Medulla oblongata (tissue), 1 donor: ENCODE results near the gene SLC35G3.
A peak's percentile ranks its signal among the peaks of the same experiment; 100 is the strongest.
"Not testable (repeated sequence)": the region's sequence is repeated elsewhere in the genome, so short reads cannot be mapped to it uniquely, and the experiment has no call there.

Experiments
- DNase-seq: peaks from one replicate; pipeline ENCODE4 v3.0.0-alpha.2; 2015; ENCODE audit errors: extremely low spot score

The SLC35G3 gene

GRCh38 chr17:35194001-35194400 lies at the start of gene SLC35G3:
SLC35G3 (minus strand) TSS chr17:35194393; CDS start chr17:35194307, 86 bp downstream.
- DNase-seq: not testable (repeated sequence)

DNA sequence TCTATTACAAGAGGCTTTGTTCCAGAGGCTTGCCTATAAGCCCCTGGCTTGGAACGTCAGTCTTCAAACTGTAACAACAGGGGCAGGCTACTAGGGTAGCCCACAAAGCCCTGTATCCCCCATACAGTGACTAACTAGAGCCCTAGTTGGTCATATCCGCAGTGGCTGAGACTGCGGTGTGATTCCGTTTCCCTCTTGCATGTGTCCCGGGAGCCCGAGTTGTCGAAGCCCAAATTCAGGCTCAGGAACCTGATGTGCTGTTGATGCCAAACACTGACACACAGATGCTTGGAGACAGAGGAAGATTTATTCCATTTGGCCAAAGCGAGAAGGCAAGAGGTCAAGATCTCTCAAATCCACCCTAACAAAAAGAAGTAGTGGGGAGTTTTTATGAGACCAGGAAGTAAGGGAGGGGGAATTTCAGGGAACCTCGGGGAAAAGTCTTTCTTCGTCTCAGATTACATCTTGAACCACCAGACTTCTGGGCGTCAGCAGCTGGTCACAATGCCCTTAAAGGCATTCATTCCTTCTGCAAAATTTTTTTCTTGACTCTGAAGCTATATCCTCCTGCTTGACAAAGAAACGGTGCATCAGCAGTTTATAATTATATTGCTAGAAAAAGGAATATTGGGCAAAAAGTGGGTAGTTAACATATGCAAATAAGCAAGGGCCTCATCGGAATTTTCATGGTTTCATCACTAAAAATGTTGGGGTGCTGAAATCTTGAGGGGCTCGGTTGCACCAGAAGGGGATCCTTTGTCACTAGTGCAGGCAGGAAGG lies 49.6 kb upstream of the SLC35G3 start:
- DNase-seq: peak; percentile 60

GRCh38 chr17:35242805-35243560 lies 48.8 kb upstream of the SLC35G3 start, which contains the start of gene SLFN5:
SLFN5 (plus strand) TSS chr17:35243072; CDS start chr17:35258691, 15,619 bp downstream.
- DNase-seq: peak; percentile 95

- peak; percentile 24 for DNase-seq
Measured at GRCh38 chr17:35242158-35242804, 48.1 kb upstream of the SLC35G3 start.

- no peak for DNase-seq
Measured at GRCh38 chr17:35241520-35241919, 47.3 kb upstream of the SLC35G3 start.

DNA sequence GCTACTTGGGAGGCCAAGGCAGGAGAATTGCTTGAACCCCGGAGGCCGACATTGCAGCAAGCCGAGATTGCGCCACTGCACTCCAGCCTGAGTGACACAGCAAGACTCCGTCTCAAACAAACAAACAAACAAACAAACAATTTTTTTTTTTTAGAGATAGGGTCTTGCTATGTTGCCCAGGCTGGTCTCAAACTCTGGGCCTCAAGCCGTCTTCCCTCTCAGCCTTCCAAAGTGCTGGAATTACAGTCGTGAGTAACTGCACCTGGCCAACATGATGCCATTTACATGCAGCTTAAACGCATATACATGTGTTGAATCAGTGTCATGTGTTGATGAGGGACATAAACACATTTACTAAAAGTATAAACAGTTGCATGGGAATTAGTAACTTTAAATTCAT lies 46.7 kb upstream of the SLC35G3 start:
- DNase-seq: no peak

GRCh38 chr17:35239823-35240222 lies 45.6 kb upstream of the SLC35G3 start:
- DNase-seq: no peak

DNA sequence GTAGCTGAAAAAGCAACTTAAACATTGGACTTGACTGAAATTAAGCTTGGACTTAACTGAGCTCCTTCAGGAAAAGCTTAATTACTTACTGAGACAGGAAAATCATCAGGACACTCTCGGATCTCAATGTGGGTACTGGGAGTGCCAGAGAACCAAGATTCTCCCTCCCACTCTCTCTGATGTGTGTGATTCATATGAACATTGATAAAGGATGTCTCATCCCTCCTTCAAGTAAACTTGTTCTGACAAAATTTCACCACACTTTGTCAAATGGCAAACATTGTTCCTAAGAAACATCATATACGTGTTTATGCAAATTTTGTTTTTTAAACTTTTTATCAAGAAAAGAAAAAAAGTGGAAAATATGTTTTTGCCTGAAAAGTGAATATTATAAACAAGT lies 44.6 kb upstream of the SLC35G3 start:
- no peak for DNase-seq

DNA sequence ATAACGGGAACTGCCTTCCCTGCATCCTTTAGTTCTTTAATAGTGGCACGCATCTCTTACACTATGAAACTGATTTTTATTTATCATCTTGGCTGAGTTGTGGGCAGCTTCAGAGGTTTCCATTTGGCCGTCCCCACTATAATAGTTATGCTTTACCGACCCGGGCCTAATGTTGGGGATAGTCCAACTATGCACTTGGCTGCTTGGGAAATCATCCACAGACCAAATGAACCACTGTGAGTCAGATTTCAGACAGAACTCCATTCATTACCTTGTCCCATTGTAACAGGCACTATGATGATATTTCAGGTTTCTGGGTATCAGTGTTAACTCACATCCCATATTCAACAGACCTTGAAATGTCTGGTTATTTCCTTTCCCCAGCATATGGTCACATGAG lies 42.6 kb upstream of the SLC35G3 start:
- no peak for DNase-seq

GRCh38 chr17:35235917-35236316 lies 41.7 kb upstream of the SLC35G3 start:
- no peak for DNase-seq

- DNase-seq: no peak
Measured at GRCh38 chr17:35235289-35235688, 41.1 kb upstream of the SLC35G3 start.

GRCh38 chr17:35234315-35234714 lies 40.1 kb upstream of the SLC35G3 start:
- DNase-seq: not testable (repeated sequence)

- DNase-seq: no peak
Measured at GRCh38 chr17:35229638-35230037, 35.4 kb upstream of the SLC35G3 start.

- no peak for DNase-seq
Measured at GRCh38 chr17:35227546-35227945, 33.4 kb upstream of the SLC35G3 start.

- no peak for DNase-seq
Measured at GRCh38 chr17:35224436-35224835, 30.2 kb upstream of the SLC35G3 start.

- DNase-seq: no peak
Measured at GRCh38 chr17:35222452-35222851, 28.3 kb upstream of the SLC35G3 start.

DNA sequence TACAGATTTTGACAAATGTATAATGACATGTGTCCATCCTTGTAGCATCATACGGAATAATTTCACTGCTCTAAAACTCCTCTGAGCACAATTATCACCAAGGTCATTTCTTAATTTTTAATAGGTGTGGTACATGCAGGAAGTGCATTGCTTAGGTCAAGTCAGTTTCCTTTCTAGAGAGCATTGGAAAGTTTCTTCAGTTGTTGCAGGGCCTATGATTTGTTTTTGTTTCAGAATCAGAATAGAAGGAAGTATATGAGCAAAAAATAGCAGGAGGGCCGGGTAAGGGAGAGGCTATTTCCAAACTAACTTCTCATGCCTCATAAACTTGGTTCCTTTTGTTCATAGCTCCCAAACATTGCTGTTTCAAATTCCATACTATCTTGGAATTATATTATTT lies 24.7 kb upstream of the SLC35G3 start:
- peak; percentile 9 for DNase-seq

DNA sequence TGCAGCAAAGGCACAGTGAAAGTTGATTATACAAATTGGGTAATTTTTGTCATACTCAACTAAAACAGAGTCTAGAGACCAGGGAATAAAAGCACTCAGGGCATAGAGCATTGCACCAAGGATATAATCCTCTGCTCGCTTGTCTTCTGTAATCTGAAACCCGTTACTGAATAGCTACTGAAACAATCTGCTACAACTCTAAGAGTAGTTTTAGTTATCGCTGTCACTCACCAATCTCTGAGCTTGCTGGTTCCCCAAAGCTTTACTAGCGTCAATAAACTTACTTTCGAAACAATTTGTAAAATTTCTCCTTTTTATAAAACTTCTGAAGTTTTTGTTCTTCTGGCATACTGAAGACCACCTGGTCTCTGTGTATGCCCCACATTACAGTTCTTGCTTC lies 22.9 kb upstream of the SLC35G3 start:
- DNase-seq: no peak

DNA sequence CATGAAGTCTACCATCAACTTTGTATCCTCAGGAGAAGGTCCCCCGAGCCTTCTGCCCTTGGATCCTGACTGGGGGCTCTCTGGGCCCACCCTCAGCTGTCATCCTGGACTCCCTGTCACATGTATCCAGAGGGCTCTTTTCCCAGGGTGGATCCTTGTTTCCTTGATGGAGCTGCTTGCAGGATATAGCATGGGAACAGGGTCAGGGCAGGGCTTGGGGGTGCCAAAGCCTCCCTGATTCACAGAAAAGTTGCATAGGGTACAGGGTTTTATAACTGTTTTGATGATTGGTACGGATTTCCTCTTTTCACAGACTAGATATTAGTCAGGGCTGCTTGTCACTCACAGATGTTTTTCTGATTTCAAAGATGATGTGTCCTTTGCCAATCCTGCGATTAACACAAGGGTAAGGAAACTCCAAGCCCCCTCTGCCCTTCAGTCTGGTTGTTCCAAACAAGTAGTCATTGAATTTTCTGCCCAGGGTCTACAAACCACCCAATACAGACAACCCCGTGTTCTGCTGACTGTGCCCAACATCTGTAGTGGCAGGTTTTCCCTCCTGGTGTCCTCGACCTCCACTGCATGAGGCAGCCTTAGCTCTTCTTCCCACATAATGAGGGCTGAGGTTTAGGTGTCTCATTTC lies 20.6 kb upstream of the SLC35G3 start:
- no peak for DNase-seq

DNA sequence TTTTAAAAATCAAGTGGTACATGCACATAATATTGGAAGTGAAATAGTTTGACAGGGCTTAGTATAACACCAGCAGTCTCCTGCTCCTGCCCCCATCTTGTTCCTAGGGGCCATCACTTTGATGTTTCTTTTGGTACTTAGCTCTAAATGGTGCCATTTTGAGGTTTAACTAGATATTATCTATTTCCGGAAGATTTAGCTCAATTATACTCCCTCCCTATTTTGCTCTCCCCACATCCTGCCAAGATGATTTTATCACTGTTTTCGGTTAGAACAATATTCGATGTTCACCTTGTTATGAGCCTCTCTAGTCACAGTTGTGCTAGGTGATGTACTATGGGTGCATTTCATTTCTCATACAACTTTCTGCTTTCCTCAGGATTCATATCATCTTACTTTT lies 20.0 kb upstream of the SLC35G3 start:
- no peak for DNase-seq

GRCh38 chr17:35213412-35213940 lies 19.3 kb upstream of the SLC35G3 start:
- no peak for DNase-seq

DNA sequence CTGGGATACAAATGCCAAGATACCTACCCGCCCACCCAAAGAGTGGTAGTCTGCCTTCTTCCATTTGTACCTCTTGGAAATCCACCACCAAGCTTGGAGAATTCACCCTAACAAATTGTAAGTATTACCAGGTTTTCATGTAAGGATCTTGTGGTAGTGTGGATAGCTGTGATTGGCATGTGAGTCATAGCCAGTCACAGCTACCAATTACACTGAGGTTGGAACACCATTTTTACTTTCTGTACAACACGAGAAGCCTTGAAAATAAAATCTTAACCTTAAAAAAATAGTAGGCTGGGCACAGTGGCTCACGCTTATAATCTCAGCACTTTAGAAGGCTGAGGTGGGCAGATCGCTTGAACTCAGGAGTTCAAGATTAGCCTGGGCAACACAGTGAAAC lies 18.5 kb upstream of the SLC35G3 start:
- DNase-seq: no peak
